ENCODE results near the gene JMJD8.
A peak's percentile ranks its signal among the peaks of the same experiment; 100 is the strongest.

The JMJD8 gene

DNA sequence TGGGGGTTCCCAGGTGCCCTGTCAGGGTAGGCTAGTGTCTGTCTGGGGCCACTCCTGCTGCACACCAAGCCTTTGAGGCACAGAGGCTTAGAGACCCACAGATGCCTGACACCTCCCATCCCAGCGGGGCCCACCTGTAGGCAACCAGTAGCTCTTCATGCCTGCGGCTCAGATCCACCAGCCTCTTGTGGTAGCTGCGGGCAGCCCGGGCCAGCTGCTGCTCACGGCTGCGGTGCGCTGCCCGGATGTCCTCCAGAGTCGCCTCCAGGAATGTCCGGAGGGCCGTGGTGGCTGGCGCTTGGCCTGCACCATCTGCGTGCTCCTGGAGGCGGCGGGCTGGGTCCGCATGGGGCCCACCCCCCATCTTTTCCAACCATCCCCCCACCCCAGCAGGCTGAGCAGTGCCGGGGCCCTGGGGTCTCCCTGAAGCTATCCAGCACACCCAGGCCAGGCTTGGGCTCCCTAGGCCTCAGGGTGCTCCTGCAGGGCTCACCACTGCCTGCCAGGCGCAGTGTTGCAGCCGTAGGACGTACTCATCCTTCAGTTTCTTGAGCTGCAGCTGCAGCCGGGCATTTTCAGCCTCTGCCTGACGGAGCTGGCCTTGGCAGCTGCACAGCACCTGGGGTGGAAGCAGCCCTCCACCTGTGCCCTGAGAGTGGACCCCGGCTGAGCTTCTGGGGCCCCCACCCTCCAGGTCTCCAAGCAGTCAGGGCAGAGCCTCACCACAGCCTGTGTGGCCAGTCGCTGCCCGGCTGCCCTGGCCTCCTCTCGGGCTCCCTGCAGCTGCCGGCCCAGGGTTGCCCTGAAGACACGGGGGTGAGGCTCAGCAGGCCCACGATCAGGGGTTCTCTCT is 40.3 kb upstream of the JMJD8 start:
- peak in 5 of 42 donors; percentile 15 to 39 (median 34) for DNase-seq
- intact Hi-C loops (cut with DNase I) = no loop called here

DNA sequence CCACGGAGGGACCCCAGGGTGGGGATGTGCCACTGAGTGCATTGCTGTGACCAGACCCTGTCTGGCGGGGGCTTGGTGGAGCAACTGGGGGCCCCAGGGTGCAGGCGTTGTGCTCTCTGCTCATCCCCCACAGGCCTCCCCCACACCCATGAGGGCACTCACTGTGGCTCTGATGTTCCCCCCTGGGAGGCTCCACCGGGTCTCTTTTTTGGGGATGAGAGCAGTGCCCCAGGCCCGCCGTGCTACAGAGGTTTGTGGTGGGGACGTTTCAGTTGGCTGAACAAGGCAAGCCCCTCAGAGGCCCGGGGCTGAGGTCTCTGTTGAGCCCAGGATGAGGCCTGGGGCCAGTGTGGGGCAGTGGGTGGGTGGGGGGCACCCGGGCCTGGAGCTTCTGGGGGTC is 39.6 kb upstream of the JMJD8 start:
- peak in 1 of 42 donors; percentile 4 for DNase-seq
- intact Hi-C loops (cut with DNase I) = no loop called here

DNA sequence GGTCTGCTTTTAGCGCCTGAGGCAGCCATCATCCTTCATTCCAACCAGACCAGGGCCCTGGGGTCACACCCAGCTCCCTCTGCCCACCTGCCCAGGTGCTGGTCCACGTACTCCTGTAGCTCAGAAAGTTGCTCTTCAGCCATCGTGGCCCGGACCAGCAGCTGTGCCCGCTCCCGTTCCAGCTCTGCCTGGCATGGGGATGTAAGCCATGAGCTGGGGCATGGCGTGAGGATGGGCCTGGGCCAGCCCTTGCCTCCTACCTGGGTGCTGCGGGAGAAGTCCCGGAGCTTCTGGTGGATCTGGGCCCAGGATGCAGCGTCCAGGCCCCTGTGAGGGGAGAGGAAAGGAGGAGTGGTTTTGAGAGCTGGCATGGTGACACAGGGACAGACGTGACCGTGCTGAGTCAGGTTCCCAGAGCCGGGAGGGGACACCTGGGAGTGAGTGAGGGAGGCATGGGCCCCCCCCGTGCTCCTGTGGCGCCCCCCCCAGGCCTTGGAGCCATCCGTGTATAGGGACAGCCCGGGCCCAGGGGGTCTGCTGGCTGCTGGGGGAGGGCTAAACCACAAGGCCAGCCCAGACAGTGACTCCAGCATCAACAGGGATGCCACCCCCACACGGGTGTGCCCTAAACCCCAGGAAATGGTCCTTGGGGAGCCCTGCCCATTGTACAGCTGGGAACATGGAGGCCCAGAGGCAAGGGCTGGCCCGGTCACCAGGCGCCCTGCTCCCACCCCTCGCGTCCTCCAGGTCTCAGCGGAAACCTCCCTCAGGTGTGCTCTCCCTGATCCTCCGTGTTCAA is 38.9 kb upstream of the JMJD8 start:
- intact Hi-C loops (cut with DNase I) = no loop called here
- peak in 5 of 42 donors; percentile 2 to 39 (median 8) for DNase-seq

DNA sequence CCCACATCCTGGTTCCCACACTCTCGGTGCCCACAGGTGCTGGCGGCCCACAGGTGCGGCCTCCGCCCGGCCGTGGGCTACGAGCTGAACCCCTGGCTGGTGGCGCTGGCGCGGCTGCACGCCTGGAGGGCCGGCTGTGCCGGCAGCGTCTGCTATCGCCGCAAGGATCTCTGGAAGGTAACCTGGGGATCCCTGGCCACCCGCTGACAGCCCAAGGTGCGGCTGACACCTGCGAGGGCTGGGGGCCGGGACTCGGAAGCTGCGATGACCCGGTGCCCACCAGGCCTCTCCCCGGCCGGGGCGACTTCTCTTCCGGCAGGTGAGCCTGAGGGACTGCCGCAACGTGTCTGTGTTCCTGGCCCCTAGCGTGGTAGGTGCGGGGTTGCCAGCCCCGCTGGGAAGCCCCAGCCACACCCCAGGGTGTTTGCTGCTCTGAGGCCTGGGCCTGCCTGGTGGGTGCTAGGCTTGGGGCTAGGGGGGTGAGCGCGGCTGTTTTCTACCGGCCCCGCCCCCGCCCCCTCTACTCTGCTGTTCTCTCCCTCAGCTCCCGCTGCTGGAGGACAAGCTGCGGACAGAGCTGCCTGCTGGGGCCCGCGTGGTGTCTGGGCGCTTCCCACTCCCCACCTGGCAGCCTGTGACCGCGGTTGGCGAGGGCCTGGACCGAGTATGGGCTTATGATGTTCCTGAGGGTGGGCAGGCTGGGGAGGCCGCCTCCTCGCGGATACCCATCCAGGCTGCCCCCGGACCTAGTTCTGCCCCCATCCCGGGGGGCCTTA is 37.8 kb upstream of the JMJD8 start:
- intact Hi-C loops (cut with DNase I) = loop anchor here (2.0 kb wide), 1 partner anchor 19 kb away; the partner anchor contains the start of gene CIAO3
- DNase-seq = peak in 4 of 42 donors; percentile 7 to 25 (median 14)

DNA sequence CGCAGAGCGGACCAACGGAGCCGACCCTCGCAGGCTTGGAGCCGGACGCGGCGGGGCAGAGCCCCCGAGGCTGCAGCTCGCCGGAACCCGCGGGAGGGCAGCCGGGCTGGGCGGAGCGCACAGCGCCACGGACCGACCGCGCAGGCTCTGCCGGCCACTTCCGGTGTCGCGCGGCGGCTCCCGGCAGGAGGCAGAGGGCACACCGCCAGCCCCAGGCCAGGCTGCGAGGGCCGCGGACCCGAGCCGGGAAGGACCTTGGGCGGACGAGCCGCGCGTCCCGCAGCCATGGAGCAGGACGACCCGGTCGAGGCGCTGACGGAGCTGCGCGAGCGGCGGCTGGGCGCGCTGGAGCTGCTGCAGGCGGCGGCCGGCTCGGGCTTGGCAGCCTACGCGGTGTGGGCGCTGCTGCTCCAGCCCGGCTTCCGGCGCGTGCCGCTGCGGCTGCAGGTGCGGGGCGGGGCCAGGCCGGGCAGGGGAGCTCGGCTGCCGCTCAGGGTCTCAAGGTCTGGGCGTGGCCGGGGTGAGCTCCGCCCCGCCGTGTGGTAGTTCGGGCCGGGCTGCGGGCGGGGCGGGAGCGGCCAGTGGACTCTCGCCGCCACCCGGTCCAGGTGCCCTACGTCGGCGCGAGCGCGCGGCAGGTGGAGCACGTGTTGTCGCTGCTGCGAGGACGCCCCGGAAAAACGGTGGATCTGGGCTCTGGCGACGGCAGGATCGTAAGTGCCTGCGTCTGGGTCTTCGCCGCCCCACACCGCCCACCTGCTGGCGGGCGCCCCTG is 37.0 kb upstream of the JMJD8 start, which contains the start of gene ANTKMT:
Gene ANTKMT, plus strand, starts transcription at position 157 of the 775 bp plus-strand sequence. Its CDS starts 129 bp downstream, at position 286.
- intact Hi-C loops (cut with DNase I) = loop anchor here (2.0 kb wide), 1 partner anchor 20 kb away; the partner anchor contains the start of gene CIAO3
- DNase-seq = peak in 37 of 42 donors; percentile 57 to 90 (median 79)

DNA sequence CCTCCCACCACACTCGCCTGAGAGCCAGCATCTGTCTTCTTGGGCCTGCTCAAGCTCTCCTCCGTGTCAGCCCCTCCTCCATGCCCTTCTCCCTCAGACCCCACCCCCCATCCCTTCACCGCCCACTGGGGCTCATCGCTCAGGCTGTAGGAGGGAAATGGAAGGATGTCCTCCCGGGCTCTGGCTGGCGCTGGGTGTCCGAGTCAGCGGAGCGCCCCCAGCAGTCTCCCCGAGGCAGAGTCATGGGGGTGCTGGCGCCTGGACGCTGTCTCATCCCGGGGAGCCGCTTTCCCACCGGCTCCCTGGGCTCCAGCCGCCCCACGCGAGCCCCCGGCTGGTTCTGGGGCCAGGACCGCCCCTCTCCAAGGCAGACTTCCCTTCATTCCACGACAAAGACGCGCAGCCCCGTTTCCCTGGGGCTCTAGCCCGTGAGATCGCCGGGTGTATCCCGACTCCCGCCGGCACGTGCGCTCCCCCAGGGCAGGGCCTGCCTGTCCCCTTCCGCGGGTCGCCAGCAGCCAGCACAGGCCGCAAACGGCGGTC is 36.4 kb upstream of the JMJD8 start:
- DNase-seq = peak in 26 of 42 donors; percentile 36 to 86 (median 65)
- intact Hi-C loops (cut with DNase I) = loop anchor here (2.0 kb wide), 1 partner anchor 20 kb away; the partner anchor contains the start of gene CIAO3

DNA sequence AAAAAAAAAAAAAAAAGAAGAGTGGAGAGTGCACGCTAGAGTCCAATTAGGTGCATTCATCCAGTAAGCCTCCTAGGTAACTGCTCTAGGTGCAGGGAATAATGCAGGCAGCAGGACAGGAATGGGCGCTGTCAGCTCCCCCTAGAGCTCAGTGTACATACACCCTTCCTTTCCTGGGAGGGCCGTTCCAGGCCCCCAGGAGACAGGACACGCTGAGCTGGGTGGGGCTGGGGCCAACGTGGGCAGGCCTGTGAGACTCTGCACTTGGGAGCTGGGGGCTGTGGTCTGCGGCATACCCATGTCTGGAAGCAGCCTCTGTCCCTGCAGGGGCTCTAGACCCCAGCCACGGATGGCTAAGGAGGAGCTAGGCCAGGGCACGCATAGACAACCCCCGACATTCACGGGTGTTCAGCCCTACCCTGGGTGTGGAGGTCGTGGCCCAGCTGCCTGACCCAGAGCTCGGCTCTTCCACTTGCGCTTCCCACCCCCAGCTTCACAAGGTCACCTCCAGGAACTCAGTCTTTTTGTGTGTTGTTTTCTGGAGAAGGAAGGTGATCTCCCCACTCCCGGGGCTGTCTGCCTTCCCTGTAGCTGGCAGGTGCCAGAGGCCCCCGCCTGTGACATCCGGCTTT is 35.8 kb upstream of the JMJD8 start:
- peak in 2 of 42 donors; percentile 45 to 60 for DNase-seq
- intact Hi-C loops (cut with DNase I) = loop anchor here (2.0 kb wide), 1 partner anchor 21 kb away; the partner anchor contains the start of gene CIAO3

DNA sequence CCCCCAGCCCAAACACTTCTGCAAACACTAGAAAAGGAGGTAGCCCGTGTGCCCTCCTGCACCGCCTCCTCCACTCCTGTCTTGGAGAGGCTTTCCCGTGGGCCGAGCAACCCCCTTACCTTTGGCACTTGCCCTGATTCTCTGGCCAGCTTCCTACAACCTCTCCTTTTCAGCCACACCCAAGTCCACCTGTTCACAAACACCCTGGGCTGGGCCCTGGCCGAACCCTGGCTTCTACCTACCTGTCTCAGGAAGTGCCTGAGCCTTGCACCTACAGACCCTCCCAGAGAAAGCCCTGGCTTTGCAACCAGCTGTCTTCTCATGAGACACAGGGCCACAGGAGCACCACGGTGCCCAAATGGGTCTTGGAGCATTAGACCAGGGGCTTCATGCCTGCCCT is 34.8 kb upstream of the JMJD8 start:
- intact Hi-C loops (cut with DNase I) = no loop called here
- DNase-seq = no peak

DNA sequence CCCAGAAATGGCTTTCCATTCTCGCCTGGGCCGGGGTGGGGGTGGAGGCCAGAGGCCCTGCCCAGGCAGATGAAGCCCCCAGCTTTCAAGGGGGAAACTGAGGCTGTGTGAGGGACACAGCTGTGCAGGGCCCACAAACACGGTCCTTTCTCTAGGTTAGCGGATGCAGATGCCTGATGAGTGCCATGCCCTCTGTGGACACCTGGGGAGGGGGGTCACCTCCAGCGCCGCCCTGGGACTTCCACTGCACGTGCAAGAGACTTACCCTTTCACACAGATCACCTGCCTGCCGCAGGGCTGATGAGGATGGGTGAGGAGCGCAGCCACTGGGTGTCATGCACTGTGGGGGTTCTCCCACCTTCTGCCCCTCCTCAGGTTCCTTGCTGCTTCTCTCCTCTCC is 34.3 kb upstream of the JMJD8 start:
- no peak for DNase-seq
- intact Hi-C loops (cut with DNase I) = no loop called here

DNA sequence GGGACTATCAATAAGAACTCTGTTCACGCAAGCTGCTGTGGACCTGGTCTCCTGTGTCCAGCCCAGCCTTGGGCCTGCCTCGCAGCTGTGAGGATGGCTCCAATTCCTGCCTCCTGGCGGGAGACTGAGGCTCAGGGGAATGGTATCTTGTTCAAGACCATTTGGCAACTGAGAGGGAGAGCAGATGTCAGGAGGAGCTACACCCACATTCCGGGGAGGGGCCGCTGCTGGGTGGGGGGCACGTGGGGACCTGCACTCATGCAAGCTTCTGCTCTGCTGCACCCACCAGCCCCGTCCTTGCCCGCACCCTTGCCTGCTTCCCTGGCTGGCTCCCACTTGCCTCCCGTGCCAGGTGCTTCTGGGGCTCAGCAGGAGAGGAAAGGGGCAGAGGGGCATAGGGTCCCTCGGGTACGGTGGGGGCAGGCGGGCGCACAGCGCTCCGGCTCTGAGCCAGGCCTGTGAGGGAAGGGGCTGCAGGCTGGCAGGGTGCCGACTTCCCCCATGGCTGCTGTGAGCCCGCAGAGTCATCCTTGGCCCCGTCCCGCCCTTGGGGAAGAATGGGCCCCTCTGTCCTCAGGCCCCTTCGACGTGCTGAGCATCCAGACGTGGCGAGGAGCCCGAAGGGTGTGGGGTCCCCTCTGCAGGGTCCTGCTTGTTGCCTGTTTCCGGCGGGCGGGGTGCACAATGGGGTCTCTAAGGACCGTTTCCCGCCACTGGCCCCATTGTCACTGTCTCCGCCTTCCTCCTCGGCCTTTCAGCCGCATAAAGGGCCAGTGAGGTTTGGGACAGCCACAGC is 33.5 kb upstream of the JMJD8 start:
- DNase-seq = peak in 7 of 42 donors; percentile 26 to 72 (median 64)
- intact Hi-C loops (cut with DNase I) = no loop called here

DNA sequence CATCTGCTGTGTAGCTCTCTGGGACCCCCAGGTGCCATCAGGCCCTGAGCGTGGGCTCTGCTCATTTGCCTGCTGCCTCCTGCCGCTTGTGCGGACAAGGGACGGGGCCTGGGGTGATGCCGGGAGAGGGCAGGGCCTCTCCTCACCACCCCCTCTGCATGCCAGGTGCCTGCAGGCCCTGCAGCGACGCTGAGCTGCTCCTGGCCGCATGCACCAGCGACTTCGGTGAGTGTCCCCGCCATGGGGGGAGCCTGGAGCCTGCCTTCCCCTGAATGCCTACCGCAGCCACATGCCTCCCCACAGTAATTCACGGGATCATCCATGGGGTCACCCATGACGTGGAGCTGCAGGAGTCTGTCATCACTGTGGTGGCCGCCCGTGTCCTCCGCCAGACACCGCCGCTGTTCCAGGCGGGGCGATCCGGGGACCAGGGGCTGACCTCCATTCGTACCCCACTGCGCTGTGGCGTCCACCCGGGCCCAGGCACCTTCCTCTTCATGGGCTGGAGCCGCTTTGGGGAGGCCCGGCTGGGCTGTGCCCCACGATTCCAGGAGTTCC is 32.7 kb upstream of the JMJD8 start:
- DNase-seq = no peak
- intact Hi-C loops (cut with DNase I) = no loop called here

DNA sequence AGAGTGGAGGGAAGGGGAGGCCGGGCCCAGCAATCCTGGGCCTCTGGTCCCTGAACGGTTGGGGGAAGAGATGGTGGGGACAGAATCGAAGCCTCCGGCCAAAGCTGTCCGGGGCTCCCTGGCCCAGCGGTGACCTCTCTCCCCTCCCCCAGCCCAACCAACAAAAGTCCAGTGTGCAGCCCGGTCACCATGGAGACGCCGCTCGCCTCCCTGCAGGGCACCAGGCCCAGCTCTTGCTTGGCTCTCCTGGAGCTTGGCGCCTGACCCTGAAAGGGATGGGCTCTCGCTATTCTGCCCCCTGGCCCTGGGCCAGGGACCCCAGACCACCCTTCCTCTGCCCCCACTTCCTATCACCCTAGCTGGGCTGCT is 32.0 kb upstream of the JMJD8 start:
- intact Hi-C loops (cut with DNase I) = no loop called here
- DNase-seq = peak; percentile 84 to 97 (median 93)

DNA sequence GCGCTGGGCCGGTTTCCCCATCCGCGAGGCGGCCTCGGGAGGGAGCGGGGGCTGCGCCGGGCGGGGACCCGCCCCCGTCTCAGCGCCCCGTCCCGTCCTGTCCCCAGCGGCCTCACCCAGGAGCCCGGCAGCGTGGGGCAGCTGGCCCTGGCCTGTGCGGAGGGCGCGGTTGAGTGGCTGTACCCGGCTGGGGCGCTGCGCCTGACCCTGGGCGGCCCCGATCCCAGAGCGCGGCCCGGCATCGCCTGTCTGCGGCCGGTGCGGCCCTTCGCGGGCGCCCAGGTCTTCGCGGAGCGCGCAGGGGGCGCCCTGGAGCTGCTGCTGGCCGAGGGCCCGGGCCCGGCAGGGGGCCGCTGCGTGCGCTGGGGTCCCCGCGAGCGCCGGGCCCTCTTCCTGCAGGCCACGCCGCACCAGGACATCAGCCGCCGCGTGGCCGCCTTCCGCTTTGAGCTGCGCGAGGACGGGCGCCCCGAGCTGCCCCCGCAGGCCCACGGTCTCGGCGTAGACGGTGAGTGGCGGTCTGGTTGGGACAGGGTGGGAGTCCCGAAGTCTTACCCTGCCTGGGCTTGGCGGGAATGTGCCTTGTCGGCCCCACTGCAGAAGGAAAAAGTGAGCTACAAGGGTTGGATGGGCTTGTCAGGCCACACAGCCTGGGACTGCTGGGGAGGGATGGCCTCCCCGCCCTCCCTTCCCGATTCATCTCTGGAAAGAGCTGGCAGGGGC is 31.5 kb upstream of the JMJD8 start:
- intact Hi-C loops (cut with DNase I) = no loop called here
- peak in 4 of 42 donors; percentile 53 to 66 (median 58) for DNase-seq

DNA sequence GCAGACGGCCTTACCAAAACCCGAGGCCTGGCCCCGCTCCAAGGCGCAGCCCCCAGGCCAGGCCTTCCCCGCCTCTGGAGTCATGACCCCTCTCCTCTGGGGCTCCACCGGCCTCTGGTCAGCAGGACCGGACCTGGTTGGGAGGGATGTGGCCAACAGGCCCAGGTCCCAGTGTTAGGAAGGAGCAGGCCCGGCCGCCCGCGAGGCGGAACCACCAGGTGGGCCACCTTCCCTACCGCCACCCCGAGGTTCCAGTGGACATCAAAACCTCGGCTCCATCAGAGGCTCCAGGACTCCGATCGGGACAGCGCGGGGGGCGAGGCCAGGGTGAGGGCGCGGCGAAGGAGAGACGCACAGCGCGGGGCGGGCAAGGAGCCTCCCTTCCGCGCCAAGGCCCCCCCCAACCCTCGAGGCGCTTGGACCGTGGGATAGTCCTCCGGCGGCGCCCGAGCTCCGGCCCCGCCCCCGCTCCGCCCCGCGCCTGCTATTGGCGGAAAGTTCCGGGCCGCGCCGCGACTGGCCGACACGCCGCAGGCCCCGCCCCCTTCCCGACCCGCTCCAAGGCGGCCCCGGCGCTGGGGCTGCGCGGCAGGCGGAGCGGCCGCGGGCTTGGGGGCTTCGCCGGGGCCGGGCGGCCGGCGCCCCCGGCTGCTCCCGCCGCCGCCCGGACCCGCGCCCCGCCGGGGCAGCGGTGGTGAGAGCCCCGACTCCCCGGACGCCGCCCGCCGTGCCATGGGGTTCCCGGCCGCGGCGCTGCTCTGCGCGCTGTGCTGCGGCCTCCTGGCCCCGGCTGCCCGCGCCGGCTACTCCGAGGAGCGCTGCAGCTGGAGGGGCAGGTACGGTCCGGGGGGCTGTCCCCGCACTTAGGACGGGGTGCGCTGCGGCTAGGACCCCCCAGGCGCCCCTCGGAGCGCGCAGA is 30.7 kb upstream of the JMJD8 start, which contains the start of gene METRN:
Gene METRN, plus strand, starts transcription at position 561 of the 919 bp plus-strand sequence. Its CDS starts 172 bp downstream, at position 733.
- intact Hi-C loops (cut with DNase I) = loop anchor here (5.0 kb wide), 1 partner anchor 72 kb away; the partner anchor contains the start of genes CHTF18 and RPUSD1
- DNase-seq = peak; percentile 77 to 97 (median 94)

Data from head of caudate nucleus (tissue), 42 donors.